Fibroblast of lung (primary cell): Measurements from ENCODE around the gene SLC24A4.

Source experiments
- EZH2 ChIP-seq: IDR thresholded peaks from 2 replicates; pipeline ENCODE4 v1.5.1; 2012; ENCODE audit warnings: low read length, control low read depth, mild to moderate bottlenecking; ENCODE audit errors: missing control alignments
- TF ChIP-seq, protein P1 (sequence below), 2 donors: IDR thresholded peaks in 1 of 2; conservative IDR thresholded peaks in 1 of 2; 1 replicate in 1 of 2; 2 replicates in 1 of 2; pipeline ENCODE4 v1.5.1; 2011 to 2012; ENCODE audit warnings: low read length in 2 of 2, control low read depth in 1 of 2, inconsistent platforms in 1 of 2, low read depth in 1 of 2, mild to moderate bottlenecking in 1 of 2

- TF ChIP-seq, protein P1, sequence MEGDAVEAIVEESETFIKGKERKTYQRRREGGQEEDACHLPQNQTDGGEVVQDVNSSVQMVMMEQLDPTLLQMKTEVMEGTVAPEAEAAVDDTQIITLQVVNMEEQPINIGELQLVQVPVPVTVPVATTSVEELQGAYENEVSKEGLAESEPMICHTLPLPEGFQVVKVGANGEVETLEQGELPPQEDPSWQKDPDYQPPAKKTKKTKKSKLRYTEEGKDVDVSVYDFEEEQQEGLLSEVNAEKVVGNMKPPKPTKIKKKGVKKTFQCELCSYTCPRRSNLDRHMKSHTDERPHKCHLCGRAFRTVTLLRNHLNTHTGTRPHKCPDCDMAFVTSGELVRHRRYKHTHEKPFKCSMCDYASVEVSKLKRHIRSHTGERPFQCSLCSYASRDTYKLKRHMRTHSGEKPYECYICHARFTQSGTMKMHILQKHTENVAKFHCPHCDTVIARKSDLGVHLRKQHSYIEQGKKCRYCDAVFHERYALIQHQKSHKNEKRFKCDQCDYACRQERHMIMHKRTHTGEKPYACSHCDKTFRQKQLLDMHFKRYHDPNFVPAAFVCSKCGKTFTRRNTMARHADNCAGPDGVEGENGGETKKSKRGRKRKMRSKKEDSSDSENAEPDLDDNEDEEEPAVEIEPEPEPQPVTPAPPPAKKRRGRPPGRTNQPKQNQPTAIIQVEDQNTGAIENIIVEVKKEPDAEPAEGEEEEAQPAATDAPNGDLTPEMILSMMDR (conservative IDR thresholded peaks at IDR 0.05 in 1 of 2, IDR thresholded peaks at IDR 0.05 in 1 of 2; ENCODE audit: low read depth in 1 of 2, low read length in 2 of 2), result no peak
- TF ChIP-seq EZH2, result no peak
Observed at GRCh38 chr14:92517761-92518160, 194.8 kb downstream of the SLC24A4 start.
